GDM1 (cell line): Measurements from ENCODE around the gene DYNLT3.

Experiments used
- DNase-seq: peaks from one replicate; lab custom pipeline; 2025; lab: John Stamatoyannopoulos, UW

Gene DYNLT3

DNA sequence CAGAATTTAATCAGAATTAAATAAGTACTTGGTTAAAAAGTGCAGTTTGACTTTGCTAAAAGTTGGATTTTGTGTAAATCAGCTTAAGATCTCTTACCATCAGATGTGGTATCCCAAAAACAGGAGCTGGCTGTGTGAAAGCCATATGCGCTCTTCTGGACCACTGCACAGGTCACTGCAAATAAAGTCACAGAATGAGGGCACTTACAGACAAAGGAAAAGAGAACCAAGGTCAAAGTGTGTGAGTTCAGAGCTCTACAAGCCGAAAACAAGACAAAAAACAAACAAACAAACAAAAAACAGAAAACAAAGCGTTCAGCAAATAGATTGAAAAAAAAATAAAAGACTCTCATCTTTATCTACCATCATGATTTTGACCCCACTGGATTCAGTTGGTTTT, 6.4 kb downstream of the DYNLT3 start:
- DNase-seq = no peak

DNA sequence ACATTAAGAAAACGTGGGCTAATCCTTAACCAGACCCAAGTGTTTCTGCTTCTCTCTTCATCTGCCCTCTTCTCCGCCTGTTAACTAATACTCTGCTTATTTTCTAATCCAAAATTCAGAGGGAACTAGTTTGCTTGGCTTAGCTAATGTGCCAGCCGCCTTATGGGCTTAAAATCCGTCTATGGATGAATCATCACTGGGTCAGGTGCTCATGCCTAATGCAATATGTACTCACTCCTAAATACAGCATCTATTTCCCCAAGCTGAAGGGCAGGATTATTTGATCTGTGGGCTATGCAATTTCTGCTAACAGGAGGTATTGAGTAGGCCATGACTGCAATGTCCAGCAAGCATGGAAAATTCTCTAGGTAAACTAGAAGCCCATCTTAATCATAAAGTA, 12.4 kb downstream of the DYNLT3 start:
- DNase-seq = no peak

DNA sequence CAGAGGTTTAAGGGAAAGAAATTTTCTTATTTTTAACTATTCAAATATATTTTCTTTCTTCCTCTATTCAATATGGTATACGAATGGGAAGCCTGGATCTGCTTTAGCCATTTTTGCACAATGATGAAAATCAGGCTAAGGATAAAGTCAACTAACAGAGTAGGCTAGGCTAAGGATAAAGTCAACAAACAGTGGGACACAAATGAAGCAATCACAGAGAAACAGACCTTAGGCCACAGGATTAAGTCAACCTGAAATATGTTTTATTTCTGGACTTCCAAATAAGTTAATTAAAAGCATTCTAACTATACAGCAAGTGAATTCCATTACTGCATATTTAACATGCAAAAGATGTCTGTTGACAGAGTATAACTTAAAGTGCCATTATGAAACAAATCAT, 17.0 kb downstream of the DYNLT3 start:
- no peak for DNase-seq

DNA sequence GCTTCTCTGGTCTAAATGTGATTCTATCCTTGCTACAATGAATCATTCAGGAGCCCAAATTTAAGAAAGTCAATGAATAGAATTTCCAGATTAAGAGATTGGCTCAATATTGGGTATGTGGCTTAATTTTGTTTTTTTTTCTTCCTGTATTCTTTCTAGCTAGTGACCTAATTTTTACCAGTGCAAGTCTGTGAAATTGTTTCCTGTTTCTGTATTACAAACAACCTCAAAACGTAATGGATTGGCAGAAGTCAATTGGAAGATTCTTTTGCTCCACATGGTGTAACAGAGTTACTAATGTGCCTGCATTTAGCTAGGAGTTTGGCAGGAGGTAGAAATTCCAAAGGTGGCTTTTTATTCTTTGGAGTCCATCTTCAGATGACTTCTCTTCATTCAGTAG, 17.6 kb downstream of the DYNLT3 start:
- no peak for DNase-seq

DNA sequence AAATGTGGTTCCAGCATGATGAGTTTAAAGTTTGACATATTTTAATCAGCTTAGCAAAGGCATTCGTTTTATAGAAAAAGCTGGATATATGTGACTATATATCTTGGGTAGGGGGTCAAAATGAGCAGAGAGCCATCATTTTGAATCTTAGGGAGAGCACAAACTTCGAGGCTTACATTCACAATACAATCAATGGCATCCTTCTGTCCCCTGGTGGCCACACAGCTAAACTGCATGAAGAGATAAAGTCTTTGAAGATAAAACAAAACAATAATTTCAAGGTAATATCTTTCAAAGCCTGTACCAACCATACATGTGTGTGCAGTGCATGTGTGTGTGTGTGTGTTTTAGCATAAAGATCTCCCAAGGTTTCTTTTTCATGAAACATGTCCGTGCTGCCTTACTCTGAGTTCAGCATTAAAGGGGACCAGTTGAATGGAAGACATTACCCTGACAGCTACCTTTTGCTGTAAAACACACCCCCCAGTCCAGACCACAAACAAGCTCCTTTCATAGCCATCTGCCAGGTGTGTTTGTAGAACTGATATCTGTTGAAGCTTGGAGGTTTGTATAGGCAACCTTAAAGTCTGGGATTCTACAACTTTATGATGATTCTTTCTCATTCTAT, 22.0 kb downstream of the DYNLT3 start:
- peak; percentile 51 for DNase-seq

DNA sequence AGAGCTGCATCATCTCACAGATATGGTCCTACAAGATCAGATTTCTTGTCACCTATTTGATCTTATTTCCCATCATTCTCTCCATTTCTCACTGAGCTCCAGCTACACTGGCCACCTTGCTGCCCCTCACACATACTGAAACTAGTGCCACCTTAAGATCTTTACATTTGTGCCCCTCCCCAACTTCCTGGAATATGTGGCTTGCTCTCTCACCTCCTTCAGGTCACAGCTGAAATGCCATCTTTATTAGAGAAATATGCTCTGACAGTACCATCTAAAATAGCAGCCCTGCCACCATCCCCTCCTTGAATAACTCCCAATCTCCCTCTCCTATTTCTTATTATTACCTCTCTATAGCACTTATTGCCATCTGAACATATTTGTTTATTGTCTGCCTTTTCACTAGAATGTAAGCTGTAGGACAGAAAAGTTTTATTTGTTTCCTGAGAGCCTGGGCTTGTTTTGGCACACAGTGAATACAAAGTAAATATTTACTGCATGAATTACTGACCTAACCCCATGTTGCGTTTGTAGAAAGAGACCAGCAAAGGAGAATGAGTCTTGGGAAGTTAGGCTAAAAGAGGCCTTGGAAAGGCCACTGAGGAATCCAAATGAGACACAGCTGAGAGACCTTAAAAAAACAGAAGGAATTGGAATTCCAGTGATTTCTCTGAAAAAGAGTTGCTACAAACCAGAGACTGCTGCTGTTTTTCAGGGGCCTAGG, 22.7 kb downstream of the DYNLT3 start:
- DNase-seq = no peak

DNA sequence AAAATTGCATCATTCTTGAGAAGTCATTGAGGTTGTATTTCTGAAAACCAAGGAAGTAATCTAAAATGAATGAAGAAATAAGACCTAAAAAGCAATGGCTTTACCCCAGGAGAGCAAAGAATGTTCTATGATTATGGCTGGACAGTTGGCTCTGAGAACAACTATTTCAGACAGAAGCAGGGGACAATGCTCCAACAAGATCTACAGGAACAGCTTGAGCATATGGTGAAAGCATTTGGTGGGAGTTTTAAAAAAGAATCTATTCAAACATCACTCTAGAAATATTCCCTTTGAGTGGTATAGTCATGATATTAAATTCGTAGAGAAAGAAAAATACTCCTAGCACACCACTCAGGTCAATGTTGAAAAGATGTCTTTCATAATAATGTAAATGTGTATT, 26.7 kb downstream of the DYNLT3 start:
- DNase-seq = no peak

DNA sequence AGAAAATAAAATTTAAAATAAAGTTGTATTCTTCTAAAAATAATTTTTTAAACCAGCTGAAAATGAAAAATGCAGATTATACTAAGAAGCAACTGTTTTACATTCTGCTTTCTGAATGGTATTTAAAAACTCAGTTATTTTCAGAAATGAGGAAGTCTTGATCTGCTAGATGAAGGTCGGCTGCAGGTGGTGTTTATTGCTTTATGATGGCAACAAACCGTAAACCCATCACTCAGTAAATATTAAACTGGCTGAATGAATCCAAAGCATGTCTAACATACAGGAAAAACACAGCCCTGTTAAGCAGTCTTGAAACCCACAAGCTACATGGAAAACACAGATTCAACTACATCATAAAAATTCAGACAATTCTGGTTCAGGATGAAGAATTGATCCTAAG, 29.3 kb downstream of the DYNLT3 start:
- no peak for DNase-seq

DNA sequence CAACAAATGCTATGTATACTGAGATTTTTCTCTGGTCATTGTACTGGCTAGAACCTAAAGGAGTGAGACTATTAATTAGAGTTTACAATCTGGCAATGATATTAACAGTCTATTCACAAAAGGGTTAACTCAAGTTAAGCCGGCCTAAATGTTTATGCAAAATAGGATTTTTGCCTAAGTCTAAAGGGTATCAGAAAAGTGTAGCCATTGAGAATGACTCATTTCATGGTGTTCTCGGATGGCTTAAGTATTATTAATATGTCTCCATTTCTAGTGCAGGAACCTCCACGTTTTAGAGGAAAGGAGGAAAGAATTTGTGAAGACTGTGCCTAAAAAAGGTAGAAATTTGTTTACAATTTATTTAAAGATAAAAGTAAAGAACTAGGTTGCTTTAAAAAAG, 29.8 kb downstream of the DYNLT3 start:
- no peak for DNase-seq

DNA sequence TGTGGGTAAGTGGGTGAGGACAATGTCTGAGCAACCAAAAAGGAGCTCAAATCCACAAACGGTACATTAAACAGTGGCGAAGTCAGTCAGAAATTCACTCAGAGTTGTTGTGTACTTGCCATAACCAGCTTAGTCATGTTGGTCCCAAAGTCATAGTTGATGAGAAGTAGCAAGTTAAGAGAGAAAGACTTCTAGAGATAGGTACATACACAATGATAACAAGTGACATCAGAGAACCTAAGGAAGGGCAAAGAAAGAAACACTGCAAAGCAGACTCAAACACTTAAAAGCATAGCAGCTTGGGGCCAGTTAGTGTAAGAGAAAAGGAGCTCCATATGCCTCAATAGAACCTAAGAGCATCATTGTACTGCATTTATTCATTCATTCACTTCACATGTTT, 30.2 kb downstream of the DYNLT3 start:
- no peak for DNase-seq

DNA sequence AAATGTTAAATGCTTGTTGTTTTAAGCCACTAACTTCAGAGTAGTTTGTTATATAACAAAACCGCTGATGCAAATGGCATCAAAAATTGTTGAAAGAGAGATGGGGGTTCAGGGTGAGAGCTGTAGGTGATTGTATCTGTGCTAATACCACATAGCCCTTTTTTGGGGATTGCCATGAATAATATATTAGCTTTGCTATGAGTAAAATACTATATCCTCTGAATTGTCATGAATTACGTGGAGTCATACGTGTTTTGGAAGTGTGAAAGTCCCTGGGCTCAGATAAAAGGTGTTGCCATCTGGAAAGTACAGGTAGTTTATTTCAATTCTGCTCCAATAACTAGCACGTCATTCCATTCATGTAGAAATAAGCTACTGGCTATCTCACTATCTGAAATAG, 30.6 kb downstream of the DYNLT3 start:
- DNase-seq = no peak

DNA sequence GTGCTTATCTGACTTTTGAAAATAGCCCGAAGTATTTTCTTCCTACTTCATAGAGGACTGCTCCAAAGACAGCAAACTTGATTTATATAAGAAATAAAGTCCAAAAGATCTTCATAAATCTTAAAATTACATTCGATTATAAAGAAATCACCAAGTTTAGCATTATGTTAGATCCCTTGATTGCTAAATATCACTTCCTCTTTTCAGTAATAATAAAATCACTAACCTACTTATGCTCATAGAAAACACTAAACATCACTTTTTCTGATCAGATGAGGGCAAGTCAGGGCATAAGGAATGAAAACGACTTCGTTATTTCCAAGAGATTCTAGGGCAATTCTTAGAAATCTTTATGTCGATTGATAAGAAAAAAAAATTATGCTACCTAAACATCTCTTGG, 32.0 kb downstream of the DYNLT3 start:
- no peak for DNase-seq

DNA sequence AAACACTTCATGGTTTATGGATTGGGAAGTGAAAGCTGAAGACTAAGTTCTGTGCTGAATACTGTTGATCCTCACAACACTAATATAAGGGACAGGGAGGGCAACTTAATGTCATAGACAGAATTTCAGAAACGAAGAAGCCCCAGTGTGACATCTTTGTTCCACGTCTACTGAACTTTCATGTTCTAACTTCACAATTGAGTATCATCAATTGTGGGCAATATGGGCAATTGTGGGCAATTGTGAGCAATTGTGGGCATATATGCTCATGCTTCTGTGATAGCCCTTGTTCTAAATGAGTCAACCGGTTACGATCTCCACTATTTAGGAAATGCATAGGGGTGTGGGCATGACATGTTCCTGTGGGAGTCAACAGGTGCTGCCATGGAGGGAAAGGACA, 33.8 kb downstream of the DYNLT3 start:
- no peak for DNase-seq

DNA sequence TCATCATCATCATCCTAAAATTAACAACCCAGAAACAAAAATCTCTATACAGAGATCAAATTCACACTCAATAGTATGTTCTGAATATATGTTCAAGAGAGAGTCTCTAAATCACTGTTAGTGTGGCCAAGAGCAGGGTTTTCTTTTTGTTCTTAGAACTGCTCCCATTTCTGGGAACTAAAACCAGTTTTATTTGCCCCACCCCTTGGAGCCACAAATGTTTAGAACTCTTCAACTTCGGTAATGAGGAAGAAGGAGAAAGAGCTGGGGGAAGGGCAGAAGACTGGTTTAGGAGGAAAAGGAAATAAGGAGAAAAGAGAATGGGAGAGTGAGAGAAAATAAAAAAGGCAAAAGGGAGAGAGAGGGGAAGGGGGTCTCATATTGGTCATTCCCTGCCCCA, 35.3 kb downstream of the DYNLT3 start:
- DNase-seq = no peak

DNA sequence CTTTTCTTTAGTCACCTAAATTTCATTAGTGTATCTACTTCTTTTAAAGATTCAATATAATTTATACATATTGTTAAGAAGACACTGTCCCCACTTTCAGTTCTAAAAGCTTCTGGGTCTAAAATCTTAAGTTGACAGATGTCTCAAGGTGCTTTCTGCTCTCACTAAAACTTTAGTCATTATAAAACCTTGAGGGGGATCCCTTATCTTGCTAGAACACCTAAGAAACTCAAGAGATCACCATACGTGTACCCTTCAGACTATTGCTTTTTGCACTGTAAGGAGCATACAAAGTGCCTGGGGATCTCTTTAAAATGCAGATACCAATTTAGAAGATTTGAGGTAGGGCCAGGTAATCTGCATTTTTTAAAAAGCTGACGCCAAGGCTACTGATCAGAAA, 37.4 kb downstream of the DYNLT3 start:
- DNase-seq = no peak

DNA sequence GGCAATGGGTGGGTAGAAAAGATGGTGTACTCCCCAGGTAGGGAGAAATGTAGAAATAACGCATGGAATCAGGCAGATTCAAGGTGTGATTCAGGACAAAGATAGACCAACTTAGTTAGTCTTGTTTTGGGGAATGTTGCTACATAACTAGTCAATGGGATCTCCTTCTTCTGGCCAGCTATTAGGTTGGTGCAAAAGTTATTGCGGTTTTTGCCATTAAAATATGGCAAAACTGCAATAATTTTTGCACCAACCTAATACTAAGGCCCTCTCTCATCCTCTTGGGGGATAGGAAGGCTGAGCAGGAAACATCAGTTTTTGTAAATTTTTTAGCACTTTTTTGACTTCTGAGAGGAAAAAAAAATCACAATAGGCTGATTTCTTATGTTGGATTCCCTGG, 44.3 kb downstream of the DYNLT3 start:
- DNase-seq = no peak

DNA sequence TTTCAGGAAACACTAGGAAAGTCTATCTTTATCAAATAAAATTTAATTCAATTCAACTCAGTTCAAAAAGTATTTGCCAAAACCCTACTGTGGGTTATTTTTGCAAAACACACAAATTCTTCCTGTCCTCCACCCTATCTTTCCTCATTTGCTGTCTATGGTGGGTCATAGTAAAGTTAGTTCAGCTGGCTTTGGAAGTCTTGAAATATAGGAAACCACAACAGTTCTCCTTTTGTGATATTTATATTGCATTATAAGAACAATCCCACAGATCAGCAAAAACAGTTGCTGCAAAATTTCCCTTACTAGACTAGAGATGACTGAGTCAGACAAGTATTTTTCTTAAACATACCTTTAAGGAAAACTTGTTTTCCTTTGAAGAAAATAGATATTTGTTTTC, 45.3 kb downstream of the DYNLT3 start:
- peak; percentile 37 for DNase-seq

DNA sequence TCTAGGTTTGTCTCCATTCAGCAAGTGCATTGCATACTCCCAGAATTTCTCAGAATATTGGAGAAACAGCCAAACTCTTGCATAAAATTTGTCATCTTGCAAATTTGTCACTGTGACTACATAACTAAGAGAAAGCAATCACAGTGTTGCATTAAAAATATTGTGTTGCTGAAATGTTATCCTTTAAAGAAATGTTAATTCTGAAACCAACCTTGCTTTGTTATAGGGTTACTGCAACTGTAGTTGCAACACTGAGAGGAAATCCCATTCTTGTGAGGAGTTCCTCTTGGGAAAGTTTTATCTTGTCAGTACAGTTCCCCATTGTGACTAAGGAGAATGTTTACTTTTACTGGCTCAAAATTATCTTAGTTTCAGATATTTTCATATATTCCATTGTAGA, 46.7 kb downstream of the DYNLT3 start:
- DNase-seq = no peak

DNA sequence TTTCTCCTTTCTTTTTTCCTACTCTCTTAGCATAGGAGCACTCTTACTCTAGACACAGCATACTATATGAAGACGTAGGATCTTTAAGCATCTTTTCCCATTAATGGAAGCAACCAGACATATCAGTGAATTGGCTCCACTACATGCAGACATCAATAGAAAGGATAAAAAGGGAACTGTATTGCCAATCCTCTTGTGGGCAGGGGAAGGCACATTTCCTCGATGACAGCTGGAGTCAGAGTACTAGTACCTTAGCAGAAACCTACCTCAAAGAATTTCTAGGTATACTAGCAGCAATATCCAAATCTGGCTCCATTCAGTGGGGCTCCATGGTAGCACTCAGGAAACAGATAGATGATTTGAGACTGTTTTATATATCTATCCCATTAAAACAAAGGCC, 47.4 kb downstream of the DYNLT3 start:
- no peak for DNase-seq

DNA sequence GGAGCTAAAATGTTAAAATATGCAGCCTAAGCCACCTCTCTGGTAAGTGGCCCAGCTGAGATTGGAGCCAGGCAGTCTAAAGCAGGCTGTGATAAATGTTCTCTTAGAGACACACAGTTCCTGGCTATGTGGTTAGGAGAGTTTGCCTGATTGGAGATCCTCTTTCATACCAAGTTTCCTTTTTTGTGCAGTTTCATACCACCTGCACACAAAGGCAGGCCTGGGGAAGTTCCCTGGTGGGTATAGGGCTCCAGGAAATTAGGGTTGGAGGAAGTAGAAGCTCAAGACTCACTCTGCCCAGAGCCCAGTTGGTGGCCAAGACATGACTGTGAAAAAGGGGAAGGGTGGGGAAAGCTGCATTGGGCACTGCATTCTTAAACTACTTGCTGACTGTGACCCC, 50.6 kb downstream of the DYNLT3 start:
- DNase-seq = peak; percentile 62

DNA sequence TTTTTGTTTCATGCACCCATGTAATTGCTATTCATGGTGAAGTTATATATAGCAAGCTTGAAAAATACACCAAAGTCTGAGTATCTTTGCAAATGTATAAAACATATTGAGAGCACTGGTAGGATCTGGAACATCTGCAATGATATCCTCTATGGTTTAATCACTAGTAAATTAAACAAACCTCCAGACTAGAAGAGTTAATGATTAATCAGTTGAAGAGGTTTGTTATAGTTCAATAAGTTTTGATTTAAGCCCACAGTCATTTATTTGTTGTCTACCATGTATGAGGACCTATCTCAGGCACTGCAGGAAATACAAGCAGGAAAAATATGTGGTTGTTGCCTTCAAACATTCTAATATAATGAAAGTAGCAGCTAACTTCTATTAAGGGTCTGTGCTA, 51.1 kb downstream of the DYNLT3 start:
- no peak for DNase-seq
